Measurements from ENCODE around the gene TAF15.

GRCh38 chr17:35786941-35787432 lies 22.3 kb upstream of the TAF15 start:
- TF ChIP-seq CTCF (conservative IDR thresholded peaks at IDR 0.05 in 1 of 2, IDR thresholded peaks at IDR 0.05 in 1 of 2; ENCODE audit: low read depth in 1 of 2, low read length in 2 of 2) (no peak), EZH2 (IDR thresholded peaks at IDR 0.05; ENCODE audit: low read length, missing control alignments) (no peak)
